Large intestine (tissue), 3 donors: ENCODE measurements around the gene MUC13. TPM values are rescaled to one million over a fixed set of nuclear protein-coding genes. Genes with fewer than 3 reads are reported as not detected.

Experiments used
- DNase-seq, 2 donors: peaks; one replicate each; pipeline versions ENCODE4 v3.0.0 to v3.0.0-alpha.2; 2013
- H3K27ac ChIP-seq: one replicate; pipeline ENCODE4 v1.5.1; 2013; ENCODE audit warnings: low read length
- H3K27me3 ChIP-seq: 2 replicates; pipeline ENCODE4 v1.6.1; 2013; ENCODE audit warnings: low read length; ENCODE audit not compliant: control insufficient read depth, insufficient read depth
- H3K36me3 ChIP-seq: 2 replicates; pipeline ENCODE4 v1.6.1; 2013; ENCODE audit warnings: low read length; ENCODE audit not compliant: control insufficient read depth, insufficient read depth
- H3K4me1 ChIP-seq: one replicate; pipeline ENCODE4 v1.6.1; 2013; ENCODE audit warnings: low read length; ENCODE audit not compliant: control insufficient read depth, insufficient read depth
- H3K4me3 ChIP-seq: one replicate; pipeline ENCODE4 v1.5.1; 2013; ENCODE audit warnings: low read length
- H3K9me3 ChIP-seq: one replicate; pipeline ENCODE4 v1.6.1; 2013; ENCODE audit warnings: mild to moderate bottlenecking, low read depth, low read length, moderate library complexity; ENCODE audit not compliant: control insufficient read depth
- WGBS: methylation state at CpG from one replicate; pipeline ENCODE4 v1.1.5; 2013; ENCODE audit warnings: low lambda C conversion rate; ENCODE audit not compliant: insufficient coverage; 5-methylcytosine and 5-hydroxymethylcytosine counted together
- polyA plus RNA-seq: library from polyadenylated mRNA; unstranded; fragments of 120-200 nt; gene quantifications from one replicate; pipeline ENCODE4 v1.2.1, GENCODE V29; 2013

The MUC13 gene
- polyA plus RNA-seq, 1 donor: 1,160 TPM

DNA sequence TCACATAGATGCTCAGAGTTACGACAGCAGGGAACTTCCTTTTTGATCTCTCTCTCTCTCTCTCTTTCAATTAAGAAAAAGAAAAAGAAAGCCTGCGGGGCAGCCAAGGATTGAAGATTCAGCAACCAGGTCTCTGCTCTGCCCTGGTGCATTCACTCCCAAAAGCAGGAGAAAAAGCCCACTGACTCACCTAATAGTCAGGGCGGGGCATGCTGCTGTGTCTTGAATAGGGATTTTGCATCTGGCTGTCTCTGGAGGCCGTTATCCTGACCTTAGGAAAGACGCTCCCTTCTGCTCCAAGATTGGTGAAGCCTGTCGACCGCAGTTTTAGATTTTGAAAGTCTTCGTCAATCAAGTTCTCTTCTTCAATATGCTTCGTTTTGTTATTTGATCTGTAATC lies 26.6 kb downstream of the MUC13 start:
- 100% methylated on average over 2 of the region's 9 CpGs for WGBS
- Histone ChIP-seq H3K36me3 (peaks cover 63% of the 10 kb centered on the region), H3K27ac (no peak overlapping the region)

DNA sequence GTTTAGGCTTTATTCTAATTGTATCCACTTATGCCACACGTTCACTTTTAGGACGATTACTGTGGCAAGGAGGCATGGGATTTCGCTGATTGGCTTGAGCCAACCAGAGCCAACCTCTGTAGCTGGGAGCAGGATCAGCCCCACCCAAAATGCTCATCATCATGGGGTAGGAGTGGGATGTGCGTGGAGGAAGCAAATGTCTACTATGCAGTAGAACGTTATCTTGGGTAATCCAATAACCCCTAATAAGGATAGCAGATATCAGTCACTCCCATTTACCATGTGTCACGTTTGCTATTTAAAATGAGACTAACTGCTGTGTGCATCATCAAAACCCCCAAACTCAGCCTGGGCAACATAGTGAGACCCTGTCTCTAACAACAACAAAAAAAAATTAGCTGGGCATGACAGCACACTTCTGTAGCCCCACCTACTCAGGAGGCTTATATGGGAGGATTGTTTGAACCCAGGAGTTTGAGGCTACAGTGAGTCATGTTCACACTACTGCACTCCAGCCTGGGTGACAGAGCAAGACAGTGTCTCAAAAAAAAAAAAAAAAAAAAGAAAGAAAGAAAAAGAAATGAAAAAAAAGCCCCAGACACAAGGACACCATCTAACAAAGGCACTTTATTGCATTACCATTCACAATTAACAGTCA lies 29.6 kb downstream of the MUC13 start:
- no peak overlapping the region for H3K4me3 ChIP-seq
- H3K9me3 ChIP-seq: no peaks in the 10 kb centered on the region
- no peak for DNase-seq
- peak overlapping the region; percentile 6 for H3K27ac ChIP-seq
- no peaks in the 10 kb centered on the region for H3K4me1 ChIP-seq
- H3K27me3 ChIP-seq: no peaks in the 10 kb centered on the region
- peaks cover 38% of the 10 kb centered on the region for H3K36me3 ChIP-seq
- no CpG with 5 or more reads among the region's 6 CpGs for WGBS

More for the DNA sequence above, 26.6 kb downstream of the MUC13 start:
- DNase-seq: no peak
- H3K4me3 ChIP-seq: no peak overlapping the region
- no peaks in the 10 kb centered on the region for H3K9me3 ChIP-seq
- no peaks in the 10 kb centered on the region for H3K27me3 ChIP-seq
- H3K4me1 ChIP-seq: no peaks in the 10 kb centered on the region

DNA sequence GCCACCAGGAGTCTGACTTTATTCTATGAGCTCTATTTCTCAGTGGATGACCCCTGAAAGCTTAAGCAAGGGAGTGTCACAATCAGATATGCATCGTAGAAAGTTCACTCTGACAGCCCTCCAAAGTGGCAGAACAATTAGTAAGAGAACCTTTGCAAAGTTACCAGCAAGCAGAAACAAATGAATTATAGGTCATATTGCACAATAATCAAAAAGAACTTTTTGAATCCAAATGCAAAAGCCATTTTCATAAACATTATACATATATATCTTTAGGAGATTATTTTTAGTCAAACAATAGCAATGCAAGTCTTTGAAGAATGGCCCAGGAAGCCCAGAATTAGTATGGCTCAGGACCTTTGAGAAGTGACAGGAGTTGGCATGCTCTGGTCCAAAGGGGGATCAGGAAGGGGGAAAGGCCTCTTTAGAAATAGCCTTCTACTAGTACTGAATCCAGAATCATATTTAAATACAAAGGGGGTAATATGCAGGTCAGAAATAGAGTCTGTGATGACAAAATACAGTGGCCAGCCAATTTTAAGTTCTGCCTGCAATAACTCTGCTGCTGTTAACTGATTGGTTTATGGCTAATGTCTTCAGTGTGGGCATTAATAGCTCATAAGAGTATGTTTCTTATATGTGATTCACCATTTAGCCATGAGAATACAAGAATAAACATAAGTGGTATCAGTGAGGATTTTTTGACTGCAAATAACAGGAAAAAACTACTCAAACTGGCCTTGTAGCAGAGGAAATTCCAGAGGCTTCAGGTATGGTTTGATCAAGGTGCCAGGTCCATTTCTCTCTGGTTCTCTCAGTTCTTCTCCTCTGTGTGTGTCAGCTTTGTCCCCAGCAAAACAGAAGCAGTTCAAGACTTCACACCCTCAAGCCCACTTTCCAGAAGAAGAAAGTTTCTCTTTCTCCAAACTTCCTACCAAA lies 30.4 kb downstream of the MUC13 start:
- Histone ChIP-seq H3K36me3 (peaks cover 32% of the 10 kb centered on the region), H3K27me3 (no peaks in the 10 kb centered on the region), H3K4me1 (no peaks in the 10 kb centered on the region), H3K9me3 (no peaks in the 10 kb centered on the region), H3K27ac (peak overlapping the region; percentile 6), H3K4me3 (no peak overlapping the region)
- WGBS: 20% methylated on average over 1 of the region's 1 CpG
- no peak for DNase-seq

DNA sequence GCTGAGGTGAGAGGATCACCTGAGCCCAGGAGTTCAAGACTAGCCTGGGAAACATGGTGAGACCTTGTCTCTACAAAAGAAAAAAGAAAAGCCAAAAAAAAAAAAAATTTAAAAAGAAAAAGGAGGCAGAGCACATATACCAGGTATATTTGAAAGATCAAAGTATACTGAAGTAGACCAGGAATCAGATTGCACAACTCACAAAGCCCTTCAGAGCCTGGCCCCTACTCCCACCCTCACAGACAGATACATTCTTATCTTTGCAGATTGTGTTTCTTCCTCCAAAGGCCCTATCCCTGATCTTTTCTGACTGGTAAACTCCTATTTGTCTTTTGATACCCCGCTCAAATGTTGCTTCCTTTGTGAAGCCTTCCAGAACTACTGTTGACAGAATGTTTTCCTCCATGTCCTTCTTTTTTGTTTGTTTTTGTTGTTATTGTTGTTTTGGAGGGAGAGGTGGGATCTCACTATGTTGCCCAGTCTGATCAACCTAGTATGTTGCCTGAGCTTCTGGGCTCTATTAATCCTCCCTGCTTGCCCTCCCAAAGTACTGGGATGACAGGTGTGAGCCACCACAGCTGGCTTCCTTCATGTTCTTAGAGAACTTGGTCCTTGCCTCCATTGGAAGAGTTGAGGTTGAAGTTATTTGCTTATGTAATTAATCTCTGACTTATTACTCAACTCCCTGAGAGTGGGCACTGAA lies 37.6 kb downstream of the MUC13 start:
- no peak overlapping the region for H3K27ac ChIP-seq

DNA sequence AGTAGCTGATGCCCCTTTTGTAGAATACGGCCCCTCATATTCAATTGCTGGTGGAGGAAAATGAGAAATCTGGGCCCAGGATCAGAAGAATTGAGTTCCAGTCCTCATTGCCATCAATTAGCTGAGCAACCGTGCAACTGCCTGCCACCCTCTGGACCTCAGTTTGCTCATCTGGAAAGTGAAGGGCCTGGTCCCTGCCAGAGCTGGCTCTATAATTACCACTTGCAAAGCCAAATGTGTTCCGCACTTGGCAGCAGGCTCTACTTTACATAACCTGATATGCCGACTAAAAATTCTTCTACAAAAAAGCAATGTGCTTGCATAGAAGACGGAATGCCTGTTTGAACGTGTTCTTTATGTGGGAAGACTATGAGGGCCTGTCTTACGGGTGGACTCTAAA lies 38.8 kb downstream of the MUC13 start:
- Histone ChIP-seq H3K4me1 (peaks cover 2% of the 10 kb centered on the region), H3K27ac (no peak overlapping the region), H3K36me3 (no peaks in the 10 kb centered on the region), H3K4me3 (no peak overlapping the region), H3K27me3 (no peaks in the 10 kb centered on the region), H3K9me3 (no peaks in the 10 kb centered on the region)
- WGBS: 100% methylated on average over 2 of the region's 7 CpGs
- no peak for DNase-seq

More for the DNA sequence above, 37.6 kb downstream of the MUC13 start:
- Histone ChIP-seq H3K4me3 (no peak overlapping the region), H3K27me3 (no peaks in the 10 kb centered on the region), H3K36me3 (no peaks in the 10 kb centered on the region), H3K4me1 (peaks cover 2% of the 10 kb centered on the region), H3K9me3 (no peaks in the 10 kb centered on the region)
- WGBS: 100% methylated on average over 1 of the region's 1 CpG
- DNase-seq: no peak

DNA sequence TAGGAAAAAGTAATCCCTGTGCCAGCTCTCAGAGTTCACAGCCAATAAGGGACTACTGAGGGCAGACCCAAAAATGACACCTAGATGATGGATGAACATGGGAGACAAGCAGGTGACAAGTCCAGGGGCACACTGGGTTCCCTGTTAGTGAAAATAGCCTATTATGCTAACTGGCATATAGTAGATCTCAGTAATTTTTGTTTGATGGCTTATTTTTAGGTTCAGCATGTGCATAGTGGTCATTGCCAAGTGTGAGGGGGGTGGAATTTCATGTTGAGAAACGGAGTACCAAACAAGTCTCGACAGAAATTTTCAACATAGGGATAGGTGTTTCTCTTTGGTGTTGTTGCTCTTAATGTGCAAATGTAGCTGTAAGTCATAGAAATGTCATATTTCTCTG lies 41.0 kb downstream of the MUC13 start:
- H3K9me3 ChIP-seq: peaks cover 2% of the 10 kb centered on the region
- no CpG with 5 or more reads among the region's 2 CpGs for WGBS
- no peak for DNase-seq
- H3K27me3 ChIP-seq: no peaks in the 10 kb centered on the region
- no peaks in the 10 kb centered on the region for H3K36me3 ChIP-seq
- H3K27ac ChIP-seq: no peak overlapping the region
- H3K4me1 ChIP-seq: peaks cover 2% of the 10 kb centered on the region
- no peak overlapping the region for H3K4me3 ChIP-seq

DNA sequence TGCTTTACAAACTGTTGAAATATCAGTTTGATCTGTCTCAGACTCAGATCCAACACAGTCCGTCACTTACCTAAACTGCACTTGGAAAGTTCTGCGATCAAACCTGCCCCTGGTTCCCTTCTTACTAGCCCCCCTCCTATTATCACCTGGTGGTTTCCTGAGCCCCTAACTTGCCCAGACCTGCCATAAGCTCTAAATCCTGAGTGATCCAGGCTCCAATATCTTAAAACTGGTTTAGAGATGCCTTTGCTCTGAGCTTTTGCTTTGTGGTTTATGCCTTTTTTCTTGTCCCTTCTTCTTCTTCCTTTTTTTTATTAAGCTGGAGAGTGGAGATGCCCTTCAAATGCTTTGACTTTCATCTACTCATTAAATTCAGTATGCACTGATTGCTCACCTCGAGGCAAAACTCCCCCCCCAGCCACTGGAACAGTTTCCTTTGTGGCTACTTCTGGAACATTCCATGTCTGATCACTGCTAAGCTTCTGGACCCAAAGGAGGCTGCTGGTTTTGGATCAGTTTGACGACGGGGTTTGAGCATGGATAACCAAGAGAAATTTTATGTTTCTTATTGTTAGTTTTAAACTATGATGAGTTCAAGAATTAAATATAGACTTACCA lies 43.9 kb downstream of the MUC13 start:
- H3K27me3 ChIP-seq: no peaks in the 10 kb centered on the region
- no peak overlapping the region for H3K27ac ChIP-seq
- no peak for DNase-seq
- peaks cover 6% of the 10 kb centered on the region for H3K4me1 ChIP-seq
- H3K36me3 ChIP-seq: no peaks in the 10 kb centered on the region
- WGBS: 83% methylated on average over 3 of the region's 5 CpGs
- no peak overlapping the region for H3K4me3 ChIP-seq
- H3K9me3 ChIP-seq: peaks cover 2% of the 10 kb centered on the region

DNA sequence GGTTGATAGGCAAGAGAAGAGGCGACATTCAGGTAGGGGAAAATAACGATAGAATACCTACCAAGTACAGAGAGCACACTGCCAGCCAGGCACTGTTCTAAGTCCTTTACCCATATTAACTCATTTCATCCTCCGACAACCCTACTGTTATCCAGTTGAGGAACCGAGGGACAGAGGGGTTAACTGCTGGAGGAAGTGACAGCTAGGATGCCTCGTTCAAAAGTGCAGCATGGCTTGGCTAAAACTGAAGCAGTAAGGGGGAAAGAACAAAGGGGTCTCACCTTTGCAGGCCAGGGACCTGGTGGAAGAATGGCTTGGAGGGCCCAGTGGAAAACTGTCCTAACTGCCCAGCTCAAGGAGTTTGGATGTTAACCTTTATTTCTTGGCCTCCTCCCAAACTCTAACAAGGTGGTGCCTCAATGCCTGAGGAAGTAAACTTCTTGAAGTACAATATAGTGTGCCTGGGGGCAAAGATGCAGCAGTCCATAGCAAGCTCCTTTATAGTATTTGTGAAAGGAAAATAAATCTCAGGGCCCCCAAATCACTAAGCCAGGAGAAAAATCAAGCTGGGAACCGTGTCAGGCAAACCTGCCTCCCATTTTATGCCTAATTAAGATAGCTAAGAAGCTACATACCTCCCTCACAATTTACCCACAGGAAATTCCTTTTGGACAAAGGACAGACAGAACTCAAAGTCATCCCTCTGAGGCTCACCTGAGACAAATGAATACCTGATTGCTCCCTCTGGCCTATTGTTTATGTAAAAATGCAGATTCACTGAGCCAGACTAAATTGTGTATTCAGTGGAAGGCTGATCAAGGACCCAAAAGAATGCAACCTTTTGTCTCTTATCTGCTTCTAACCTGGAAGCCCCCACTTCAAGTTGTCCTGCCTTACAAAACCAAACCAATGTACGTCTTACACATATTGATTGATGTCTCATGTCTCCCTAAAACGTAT lies 45.8 kb downstream of the MUC13 start:
- peaks cover 2% of the 10 kb centered on the region for H3K9me3 ChIP-seq
- 60% methylated on average over 3 of the region's 8 CpGs for WGBS
- no peaks in the 10 kb centered on the region for H3K27me3 ChIP-seq
- no peak overlapping the region for H3K27ac ChIP-seq
- H3K36me3 ChIP-seq: no peaks in the 10 kb centered on the region
- no peak for DNase-seq
- peaks cover 8% of the 10 kb centered on the region for H3K4me1 ChIP-seq
- H3K4me3 ChIP-seq: no peak overlapping the region

DNA sequence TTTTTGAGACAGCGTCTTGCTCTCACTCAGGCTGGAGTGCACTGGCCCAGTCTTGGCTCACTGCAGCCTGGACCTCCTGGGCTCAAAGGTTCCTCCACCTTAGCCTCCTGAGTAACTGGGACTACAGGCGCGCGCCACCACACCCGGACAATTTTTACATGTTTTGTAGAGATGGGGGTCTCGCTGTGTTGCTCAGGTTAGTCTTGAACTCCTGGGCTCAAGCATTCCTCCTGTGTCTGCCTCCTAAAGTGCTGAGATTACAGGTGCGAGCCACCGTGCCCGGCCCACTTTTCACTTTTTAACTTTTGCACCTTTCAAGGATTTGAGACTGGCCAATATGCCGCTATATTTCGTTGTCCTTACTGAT lies 46.6 kb downstream of the MUC13 start:
- Histone ChIP-seq H3K27ac (peak overlapping the region; percentile 83), H3K27me3 (no peaks in the 10 kb centered on the region), H3K36me3 (no peaks in the 10 kb centered on the region), H3K9me3 (peaks cover 2% of the 10 kb centered on the region), H3K4me1 (peaks cover 8% of the 10 kb centered on the region), H3K4me3 (peak overlapping the region; percentile 71)
- no peak for DNase-seq
- WGBS: no CpG with 5 or more reads among the region's 11 CpGs
